Stomach smooth muscle (tissue), 2 donors: Measurements from ENCODE around the gene ARL13B.

Source experiments
- H3K27ac ChIP-seq: one replicate; pipeline ENCODE4 v1.7.0; 2013; ENCODE audit warnings: mild to moderate bottlenecking, low read length, inconsistent platforms
- H3K27me3 ChIP-seq, 2 donors: one replicate each; pipeline ENCODE4 v1.7.0; 2013; ENCODE audit warnings: low read length in 2 of 2; ENCODE audit not compliant: insufficient read depth in 2 of 2, control insufficient read depth in 1 of 2
- H3K36me3 ChIP-seq, 2 donors: one replicate each; pipeline ENCODE4 v1.7.0; 2013; ENCODE audit warnings: low read length in 2 of 2; ENCODE audit not compliant: control insufficient read depth in 2 of 2, insufficient read depth in 2 of 2
- H3K4me1 ChIP-seq: one replicate; pipeline ENCODE4 v1.7.0; 2013; ENCODE audit warnings: low read length; ENCODE audit not compliant: control insufficient read depth, insufficient read depth
- H3K4me3 ChIP-seq, 2 donors: one replicate each; pipeline ENCODE4 v1.7.0; 2013; ENCODE audit warnings: low read length in 2 of 2
- H3K9ac ChIP-seq, 2 donors: one replicate each; pipeline ENCODE4 v1.7.0; 2013; ENCODE audit warnings: low read length in 2 of 2, mild to moderate bottlenecking in 1 of 2
- H3K9me3 ChIP-seq, 2 donors: one replicate each; pipeline ENCODE4 v1.7.0; 2013; ENCODE audit warnings: low read length in 2 of 2; ENCODE audit not compliant: control insufficient read depth in 2 of 2
- donor health status: healthy.
- donor health status: Pancreatic carcinoma.

Gene ARL13B

GRCh38 chr3:94063496-94064119 is 83.7 kb downstream of the ARL13B start:
- peaks cover 7% of the 10 kb centered on the region for H3K4me1 ChIP-seq
- peak overlapping the region; percentile 92 for H3K27ac ChIP-seq
- H3K9ac ChIP-seq = peak overlapping the region; percentile 95 to 96
- no peaks in the 10 kb centered on the region for H3K27me3 ChIP-seq
- peaks cover 5 to 8% of the 10 kb centered on the region in 2 donors for H3K36me3 ChIP-seq
- peak overlapping the region; percentile 90 to 91 for H3K4me3 ChIP-seq
- H3K9me3 ChIP-seq = no peaks in the 10 kb centered on the region

DNA sequence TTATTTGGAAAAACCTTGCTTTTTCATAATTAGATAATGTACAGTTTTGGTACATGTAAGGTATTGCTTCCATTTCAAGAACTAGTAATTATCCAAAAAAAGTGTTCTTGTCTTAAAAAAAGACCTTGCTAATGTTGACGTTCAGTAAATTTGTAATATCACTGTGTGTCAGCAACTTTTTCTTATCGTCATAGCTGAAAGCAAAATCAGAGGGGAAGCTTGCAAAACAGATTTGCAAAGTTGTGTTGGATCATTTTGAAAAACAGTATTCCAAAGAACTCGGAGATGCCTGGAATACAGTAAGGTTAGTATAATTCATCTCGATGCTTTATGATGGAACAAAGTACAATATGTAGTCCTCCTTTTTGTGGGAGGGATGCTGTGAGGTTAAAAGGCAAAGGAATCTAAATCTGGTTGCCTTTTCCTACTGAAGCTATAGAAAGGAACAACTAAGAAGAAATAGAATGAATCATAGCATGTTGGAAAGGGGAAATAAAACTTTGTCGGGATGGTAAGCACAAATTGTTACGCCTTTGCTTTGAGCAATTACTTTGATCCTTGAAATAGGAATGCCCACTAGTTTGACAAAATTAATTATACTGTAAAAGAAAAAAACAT is 84.4 kb downstream of the ARL13B start:
- H3K4me3 ChIP-seq = peak overlapping the region; percentile 90 to 91
- H3K36me3 ChIP-seq = peaks cover 5% of the 10 kb centered on the region in 2 donors
- H3K27ac ChIP-seq = no peak overlapping the region
- H3K27me3 ChIP-seq = no peaks in the 10 kb centered on the region
- H3K9ac ChIP-seq = no peak overlapping the region
- H3K9me3 ChIP-seq = no peaks in the 10 kb centered on the region
- H3K4me1 ChIP-seq = peaks cover 7% of the 10 kb centered on the region

- no peaks in the 10 kb centered on the region for H3K9me3 ChIP-seq
- no peak overlapping the region for H3K27ac ChIP-seq
- H3K27me3 ChIP-seq = no peaks in the 10 kb centered on the region
- H3K4me1 ChIP-seq = peaks cover 7% of the 10 kb centered on the region
- no peak overlapping the region for H3K4me3 ChIP-seq
- no peak overlapping the region for H3K9ac ChIP-seq
- H3K36me3 ChIP-seq = peaks cover 5% of the 10 kb centered on the region in 2 donors
These were observed 85.2 kb downstream of the ARL13B start for GRCh38 chr3:94065122-94065521.

DNA sequence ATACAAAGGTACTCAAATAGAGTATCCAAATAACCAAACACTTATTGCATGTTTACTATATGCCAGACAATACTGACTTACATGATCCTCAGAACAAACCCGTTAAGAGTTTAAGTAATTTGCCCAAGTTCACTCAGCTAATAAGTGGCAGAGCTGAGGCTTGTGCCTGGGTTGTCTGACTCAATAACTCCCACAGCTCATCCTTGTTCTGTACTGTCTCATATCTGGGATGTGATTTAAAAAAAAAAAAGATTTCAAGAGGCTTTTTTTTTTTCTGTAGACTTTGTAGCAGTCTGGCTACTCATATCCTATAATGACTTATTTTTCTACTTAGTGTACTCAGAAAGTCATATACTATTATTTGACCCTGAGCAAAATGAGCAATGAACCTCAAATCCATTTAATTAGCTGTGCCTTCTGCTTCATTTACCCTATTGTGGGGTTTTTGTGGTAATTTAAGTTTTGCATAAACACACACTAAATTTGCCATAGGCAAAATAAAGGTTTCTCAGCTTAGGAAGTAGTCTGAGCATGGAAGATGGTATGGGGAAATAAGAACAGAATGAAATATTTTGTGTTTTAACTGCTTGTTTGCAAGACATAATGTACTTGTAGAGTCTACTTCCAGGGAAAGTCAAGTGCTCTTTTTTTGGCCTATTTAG is 86.0 kb downstream of the ARL13B start:
- Histone ChIP-seq H3K4me1 (peaks cover 7% of the 10 kb centered on the region), H3K4me3 (no peak overlapping the region), H3K9ac (no peak overlapping the region), H3K27ac (no peak overlapping the region), H3K9me3 (no peaks in the 10 kb centered on the region), H3K36me3 (peaks cover 5% of the 10 kb centered on the region in 2 donors), H3K27me3 (no peaks in the 10 kb centered on the region)

GRCh38 chr3:94066506-94067500 is 86.8 kb downstream of the ARL13B start:
- Histone ChIP-seq H3K27me3 (no peaks in the 10 kb centered on the region), H3K36me3 (peaks cover 5 to 7% of the 10 kb centered on the region in 2 donors), H3K27ac (no peak overlapping the region), H3K9me3 (no peaks in the 10 kb centered on the region), H3K4me1 (peaks cover 7% of the 10 kb centered on the region), H3K4me3 (no peak overlapping the region), H3K9ac (no peak overlapping the region)

DNA sequence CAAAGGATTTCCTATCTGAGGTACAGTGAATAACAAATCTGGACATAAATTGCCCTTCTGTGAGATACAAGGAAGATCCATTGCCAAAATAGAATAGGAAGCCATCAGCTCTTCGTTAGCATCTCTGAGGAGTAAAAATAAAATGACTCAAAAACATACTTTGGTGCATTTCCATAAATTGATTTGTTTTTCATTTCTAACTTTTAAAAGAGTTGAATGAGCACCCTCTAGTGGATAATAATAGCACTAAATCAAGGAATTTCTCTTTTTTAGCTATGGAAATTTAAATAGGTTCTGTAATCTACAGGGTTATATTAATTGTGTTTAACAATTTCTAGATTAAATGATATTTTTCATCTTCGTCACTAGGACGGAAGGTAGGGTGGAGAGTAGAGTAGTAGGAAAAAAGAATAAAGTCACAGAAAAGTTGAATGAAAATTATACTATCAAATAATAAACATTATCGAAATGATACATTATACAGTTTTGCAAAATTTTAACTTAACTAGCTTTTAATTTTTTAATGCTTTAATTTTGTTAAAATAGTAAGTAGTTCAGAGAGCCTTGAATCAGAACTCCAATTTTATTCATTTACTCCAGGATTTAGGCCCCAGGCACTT is 89.3 kb downstream of the ARL13B start:
- H3K4me3 ChIP-seq = no peak overlapping the region
- H3K27me3 ChIP-seq = no peaks in the 10 kb centered on the region
- H3K4me1 ChIP-seq = no peaks in the 10 kb centered on the region
- H3K36me3 ChIP-seq = peaks cover 5 to 9% of the 10 kb centered on the region in 2 donors
- no peak overlapping the region for H3K9ac ChIP-seq
- H3K27ac ChIP-seq = no peak overlapping the region
- H3K9me3 ChIP-seq = no peaks in the 10 kb centered on the region

- no peaks in the 10 kb centered on the region for H3K4me1 ChIP-seq
These were observed 90.5 kb downstream of the ARL13B start for GRCh38 chr3:94070341-94070911.

GRCh38 chr3:94071713-94072284 is 91.8 kb downstream of the ARL13B start:
- H3K36me3 ChIP-seq = peaks cover 3 to 15% of the 10 kb centered on the region in 2 donors
- no peaks in the 10 kb centered on the region for H3K9me3 ChIP-seq
- H3K4me1 ChIP-seq = no peaks in the 10 kb centered on the region
- H3K4me3 ChIP-seq = no peak overlapping the region
- no peaks in the 10 kb centered on the region for H3K27me3 ChIP-seq
- no peak overlapping the region for H3K9ac ChIP-seq
- no peak overlapping the region for H3K27ac ChIP-seq

More at GRCh38 chr3:94070341-94070911, 90.5 kb downstream of the ARL13B start:
- no peaks in the 10 kb centered on the region for H3K27me3 ChIP-seq
- H3K36me3 ChIP-seq = peaks cover 5 to 9% of the 10 kb centered on the region in 2 donors
- H3K27ac ChIP-seq = no peak overlapping the region
- H3K4me3 ChIP-seq = no peak overlapping the region
- no peak overlapping the region for H3K9ac ChIP-seq
- H3K9me3 ChIP-seq = no peaks in the 10 kb centered on the region

DNA sequence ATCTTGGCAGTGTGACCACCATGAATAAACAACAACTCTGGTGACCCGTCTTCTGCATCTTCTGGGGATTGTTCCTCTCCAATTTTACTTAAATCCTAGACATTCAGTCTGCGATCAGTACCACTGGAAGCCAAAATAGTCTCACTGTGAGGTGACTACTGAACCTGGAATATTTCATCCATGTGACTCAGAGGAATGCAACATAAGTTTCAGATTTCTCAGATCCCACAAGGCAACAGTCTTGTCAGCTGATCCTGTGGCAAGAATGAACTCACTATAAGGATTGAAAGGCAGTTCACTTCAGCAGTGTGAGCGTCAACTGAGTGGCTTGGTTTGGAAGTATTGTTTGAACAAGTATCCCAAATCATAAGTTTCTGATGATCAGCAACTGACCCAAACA is 96.1 kb downstream of the ARL13B start:
- Histone ChIP-seq H3K27me3 (no peaks in the 10 kb centered on the region), H3K36me3 (peaks cover 0 to 10% of the 10 kb centered on the region in 2 donors), H3K27ac (no peak overlapping the region), H3K9ac (no peak overlapping the region), H3K4me1 (no peaks in the 10 kb centered on the region), H3K4me3 (no peak overlapping the region), H3K9me3 (no peaks in the 10 kb centered on the region)
